Stimulated activated CD8-positive, alpha-beta memory T cell treated with anti-CD3 and anti-CD28 coated beads, Interleukin-7, amount 100 ng/mL, for 1 hour (primary cell): ENCODE results near the gene PTDSS2.

Experiments
- DNase-seq, 2 donors: peaks; one replicate each; pipeline ENCODE4 v3.0.0-alpha.2; 2020; ENCODE audit warnings: low read depth in 2 of 2

Gene PTDSS2

GRCh38 chr11:447923-448731, 2.0 kb upstream of the PTDSS2 start:
- DNase-seq, result peak; percentile 87 to 93

- peak; percentile 55 to 58 for DNase-seq
Measured at GRCh38 chr11:450809-451451, 851 bp downstream of the PTDSS2 start.

- no peak for DNase-seq
Measured at GRCh38 chr11:451738-452137, 1.7 kb downstream of the PTDSS2 start.

GRCh38 chr11:452203-452744, 2.2 kb downstream of the PTDSS2 start:
- DNase-seq, result no peak

GRCh38 chr11:452916-453527, 2.9 kb downstream of the PTDSS2 start:
- DNase-seq, result no peak

GRCh38 chr11:453564-453963, 3.5 kb downstream of the PTDSS2 start:
- DNase-seq, result no peak

- no peak for DNase-seq
Measured at GRCh38 chr11:454043-454442, 4.0 kb downstream of the PTDSS2 start.

- DNase-seq, result no peak
Measured at GRCh38 chr11:454801-455565, 4.9 kb downstream of the PTDSS2 start.

GRCh38 chr11:455566-456147, 5.6 kb downstream of the PTDSS2 start:
- no peak for DNase-seq

GRCh38 chr11:456533-456932, 6.5 kb downstream of the PTDSS2 start:
- DNase-seq, result no peak

- no peak for DNase-seq
Measured at GRCh38 chr11:457111-457760, 7.2 kb downstream of the PTDSS2 start.

- no peak for DNase-seq
Measured at GRCh38 chr11:459511-460220, 9.6 kb downstream of the PTDSS2 start.

- DNase-seq, result no peak
Measured at GRCh38 chr11:460331-461199, 10.5 kb downstream of the PTDSS2 start.

GRCh38 chr11:461626-462025, 11.5 kb downstream of the PTDSS2 start:
- DNase-seq, result no peak

- no peak for DNase-seq
Measured at GRCh38 chr11:462107-462890, 12.2 kb downstream of the PTDSS2 start.

GRCh38 chr11:464316-464715, 14.2 kb downstream of the PTDSS2 start:
- no peak for DNase-seq

GRCh38 chr11:465896-466530, 15.9 kb downstream of the PTDSS2 start:
- DNase-seq, result no peak

- no peak for DNase-seq
Measured at GRCh38 chr11:468036-468435, 18.0 kb downstream of the PTDSS2 start.
